MCF 10A (cell line): ENCODE measurements around the gene COX6B2. TPM values are rescaled to one million over a fixed set of nuclear protein-coding genes. Genes with fewer than 3 reads are reported as not detected.

Experiments
- BruUV-seq: library from RNA; stranded (reverse); fragments of 400-500 nt; replicated peaks from 2 replicates; lab custom pipeline; 2021; lab: Mats Ljungman, UMichigan
- CTCF ChIA-PET: fragments of 300-600 bp; sonication (Branson Sonifier 250); formaldehyde crosslinking; extraction: SDS; loops from one replicate; lab custom pipeline; 2021; ENCODE audit warnings: antibody characterized with exemption, inconsistent platforms; lab: Yijun Ruan, JAX
- POLR2A ChIA-PET: fragments of 300-600, 350-650 bp; sonication (Branson Sonifier 250); formaldehyde crosslinking; extraction: SDS; loops from one replicate; lab custom pipeline; 2020; ENCODE audit warnings: antibody characterized with exemption, inconsistent platforms; lab: Yijun Ruan, JAX
- DNase-seq: peaks from one replicate; pipeline ENCODE4 v3.0.0-alpha.2; 2018; ENCODE audit not compliant: unreplicated experiment
- H3K27ac Mint-ChIP-seq: one replicate; pipeline ENCODE4 v1.8.0; 2022; ENCODE audit warnings: mild to moderate bottlenecking, low read depth, mixed read lengths; ENCODE audit not compliant: unreplicated experiment
- H3K27me3 Mint-ChIP-seq: one replicate; pipeline ENCODE4 v1.8.0; 2022; ENCODE audit warnings: mixed read lengths; ENCODE audit not compliant: insufficient read depth, unreplicated experiment
- H3K36me3 Mint-ChIP-seq: one replicate; pipeline ENCODE4 v1.8.0; 2022; ENCODE audit warnings: mild to moderate bottlenecking, moderate library complexity, mixed read lengths; ENCODE audit not compliant: insufficient read depth, unreplicated experiment
- H3K4me1 Mint-ChIP-seq: one replicate; pipeline ENCODE4 v1.8.0; 2022; ENCODE audit warnings: mixed read lengths; ENCODE audit not compliant: insufficient read depth, unreplicated experiment
- H3K4me3 Mint-ChIP-seq: one replicate; pipeline ENCODE4 v1.8.0; 2022; ENCODE audit warnings: mild to moderate bottlenecking, moderate library complexity, mixed read lengths; ENCODE audit not compliant: unreplicated experiment
- H3K9me3 Mint-ChIP-seq: one replicate; pipeline ENCODE4 v1.8.0; 2022; ENCODE audit warnings: mixed read lengths; ENCODE audit not compliant: unreplicated experiment
- intact Hi-C: fragments of 100-400 bp; cut with micrococcal nuclease; formaldehyde crosslinking; loops from 2 replicates; pipeline ENCODE4 v1.14.1; 2022
- total RNA-seq: library from RNA; stranded (reverse); gene quantifications from 2 replicates; pipeline ENCODE4 v1.2.3, GENCODE V29; 2022
- TF ChIP-seq, protein P1 (sequence below): fragments of 200-600 bp; IDR thresholded peaks from one replicate; pipeline ENCODE4 v1.8.0; 2022; ENCODE audit warnings: antibody characterized with exemption, mild to moderate bottlenecking; ENCODE audit not compliant: unreplicated experiment

The COX6B2 gene
- total RNA-seq, 1 experiment from 2014 or later = 0.33 TPM

DNA sequence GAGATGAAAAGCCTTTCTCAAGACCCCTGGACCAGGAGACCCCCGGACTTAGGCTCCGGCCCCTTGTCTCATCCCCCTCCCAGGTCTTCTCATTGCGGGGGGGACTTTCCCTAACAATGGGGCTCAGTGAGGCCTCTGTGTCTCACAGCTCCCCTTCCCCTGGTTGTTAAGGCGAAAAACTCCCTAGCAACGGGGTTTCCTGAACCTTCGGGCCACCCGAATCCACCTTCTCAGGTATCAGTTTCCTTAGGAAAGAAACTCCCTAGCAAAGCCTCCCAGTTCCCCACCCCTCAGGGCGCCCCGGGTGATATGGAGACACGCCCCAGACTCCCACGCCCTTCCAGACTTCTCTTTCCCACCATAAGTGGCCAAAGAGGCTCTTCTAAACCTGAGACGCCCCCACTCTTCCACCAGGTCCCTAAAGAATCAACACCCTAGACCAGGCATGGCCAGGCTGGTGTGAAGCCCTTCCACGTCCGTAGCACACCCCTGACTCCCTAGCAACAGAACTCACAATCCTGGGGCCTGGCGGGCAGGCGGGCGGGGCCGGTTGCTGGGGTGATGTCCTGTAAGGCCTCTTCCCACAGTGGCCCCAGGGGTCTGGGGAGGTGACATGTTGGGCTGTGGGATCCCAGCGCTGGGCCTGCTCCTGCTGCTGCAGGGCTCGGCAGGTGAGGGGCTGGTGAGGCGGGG, 21.9 kb upstream of the COX6B2 start, which contains the start of gene TMEM190:
Gene TMEM190 (plus strand): TSS at position 586 of the 693 bp plus-strand sequence. CDS start 28 bp downstream, at position 614.
- no peaks in the 10 kb centered on the region for H3K9me3 Mint-ChIP-seq
- no TSS peak for BruUV-seq

DNA sequence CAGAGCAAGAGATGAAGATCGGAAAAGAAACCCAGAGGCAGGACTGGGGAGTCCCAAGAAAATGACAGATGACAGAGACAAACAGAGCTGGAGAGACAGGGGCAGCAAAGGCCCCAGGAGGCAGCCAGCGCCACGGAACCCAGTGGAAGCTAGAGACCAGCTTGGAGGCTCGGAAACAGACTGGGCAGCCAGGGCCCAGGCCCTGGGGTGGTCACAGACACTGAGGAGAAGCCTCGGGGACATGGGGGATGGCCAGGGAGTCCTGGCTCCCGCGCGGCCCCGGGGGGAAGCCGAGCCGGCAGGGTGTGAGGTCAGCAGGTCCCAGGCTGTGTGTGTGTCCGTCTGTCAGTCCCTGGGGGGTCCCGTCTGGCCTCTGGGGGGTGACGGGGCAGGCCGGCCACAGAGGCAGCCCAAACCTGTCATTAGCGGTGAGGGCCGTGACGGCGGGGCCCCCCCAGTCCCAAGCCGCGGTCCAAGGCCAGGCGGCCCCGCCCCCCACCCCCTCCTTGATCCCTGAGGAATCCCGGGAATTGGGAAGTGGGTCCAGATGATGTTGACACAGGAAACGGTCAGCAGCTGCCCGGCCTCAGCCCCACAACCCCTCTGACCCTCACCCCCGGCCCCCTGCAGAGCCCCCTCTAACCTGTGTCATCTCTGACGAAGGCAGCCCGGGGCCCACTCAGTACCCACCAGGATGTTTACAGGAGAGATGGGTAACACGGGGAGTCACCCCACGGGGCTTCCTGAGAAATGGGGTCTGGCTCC, 19.7 kb upstream of the COX6B2 start:
- DNase-seq = no peak
- peaks cover 27% of the 10 kb centered on the region for H3K4me1 Mint-ChIP-seq
- TF ChIP-seq, protein P1, sequence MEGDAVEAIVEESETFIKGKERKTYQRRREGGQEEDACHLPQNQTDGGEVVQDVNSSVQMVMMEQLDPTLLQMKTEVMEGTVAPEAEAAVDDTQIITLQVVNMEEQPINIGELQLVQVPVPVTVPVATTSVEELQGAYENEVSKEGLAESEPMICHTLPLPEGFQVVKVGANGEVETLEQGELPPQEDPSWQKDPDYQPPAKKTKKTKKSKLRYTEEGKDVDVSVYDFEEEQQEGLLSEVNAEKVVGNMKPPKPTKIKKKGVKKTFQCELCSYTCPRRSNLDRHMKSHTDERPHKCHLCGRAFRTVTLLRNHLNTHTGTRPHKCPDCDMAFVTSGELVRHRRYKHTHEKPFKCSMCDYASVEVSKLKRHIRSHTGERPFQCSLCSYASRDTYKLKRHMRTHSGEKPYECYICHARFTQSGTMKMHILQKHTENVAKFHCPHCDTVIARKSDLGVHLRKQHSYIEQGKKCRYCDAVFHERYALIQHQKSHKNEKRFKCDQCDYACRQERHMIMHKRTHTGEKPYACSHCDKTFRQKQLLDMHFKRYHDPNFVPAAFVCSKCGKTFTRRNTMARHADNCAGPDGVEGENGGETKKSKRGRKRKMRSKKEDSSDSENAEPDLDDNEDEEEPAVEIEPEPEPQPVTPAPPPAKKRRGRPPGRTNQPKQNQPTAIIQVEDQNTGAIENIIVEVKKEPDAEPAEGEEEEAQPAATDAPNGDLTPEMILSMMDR = no peak
- peaks cover 10% of the 10 kb centered on the region for H3K36me3 Mint-ChIP-seq
- ChIA-PET CTCF (no interaction called here), POLR2A (interaction anchor here (0.7 kb wide), 1 partner anchor 10 kb away, joined by 3 read pairs; the partner anchor contains the start of gene TMEM238)
- intact Hi-C loops = no loop called here
- no peaks in the 10 kb centered on the region for H3K9me3 Mint-ChIP-seq
- no peak overlapping the region for H3K4me3 Mint-ChIP-seq
- BruUV-seq = no TSS peak
- H3K27ac Mint-ChIP-seq = peak overlapping the region; percentile 11
- H3K27me3 Mint-ChIP-seq = peaks cover 28% of the 10 kb centered on the region

More for the DNA sequence above, 21.9 kb upstream of the COX6B2 start, which contains the start of gene TMEM190:
- Mint-ChIP-seq H3K4me3 (no peak within 1 kb of the TSS), H3K4me1 (peaks cover 17% of the 10 kb centered on the region), H3K36me3 (peaks cover 2% of the 10 kb centered on the region), H3K27me3 (peaks cover 13% of the 10 kb centered on the region), H3K27ac (peak within 1 kb of the TSS; percentile 57)
- POLR2A ChIA-PET = interaction anchor here (0.7 to 1.7 kb wide), 3 partner anchors 8 to 35 kb away, joined by 3 to 6 read pairs (median 4); partner anchors contain the start of gene TMEM238
- TF ChIP-seq, protein P1 = no peak
- peak; percentile 25 for DNase-seq
- intact Hi-C loops = no loop called here
- CTCF ChIA-PET = no interaction called here

DNA sequence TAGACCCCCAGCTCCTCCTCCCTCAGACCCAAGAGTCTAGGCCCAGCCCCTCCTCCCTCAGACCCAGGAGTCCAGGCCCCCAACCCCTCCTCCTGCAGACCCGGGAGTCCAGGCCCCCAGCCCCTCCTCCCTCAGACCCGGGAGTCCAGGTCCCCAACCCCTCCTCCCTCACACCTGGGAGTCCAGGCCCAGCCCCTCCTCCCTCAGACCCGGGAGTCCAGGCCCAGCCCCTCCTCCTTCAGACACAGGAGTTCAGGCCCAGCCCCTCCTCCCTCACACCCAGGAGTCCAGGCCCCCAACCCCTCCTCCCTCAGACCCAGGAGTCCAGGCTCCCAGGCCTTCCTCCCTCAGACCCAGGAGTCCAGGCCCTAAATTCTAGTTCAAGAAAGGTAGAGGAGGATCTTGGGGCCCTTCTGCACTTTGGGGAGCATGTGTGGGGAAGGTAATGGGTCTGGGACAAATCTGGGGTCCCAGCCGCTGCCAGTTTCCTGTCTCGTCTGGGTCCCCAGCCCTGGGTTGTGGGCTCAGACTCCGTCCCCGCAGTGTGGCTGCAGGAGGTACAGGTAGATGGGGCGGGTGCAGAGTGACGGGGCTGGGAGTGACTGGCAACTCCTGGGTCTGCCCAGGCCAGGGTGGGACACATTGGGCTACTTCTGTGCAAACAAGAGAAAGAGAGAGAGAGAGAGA, 18.9 kb upstream of the COX6B2 start:
- Mint-ChIP-seq H3K4me1 (peaks cover 27% of the 10 kb centered on the region), H3K27me3 (peaks cover 28% of the 10 kb centered on the region), H3K27ac (peak overlapping the region; percentile 11), H3K36me3 (peaks cover 10% of the 10 kb centered on the region), H3K4me3 (no peak overlapping the region), H3K9me3 (no peaks in the 10 kb centered on the region)
- POLR2A ChIA-PET = interaction anchor here (0.7 to 0.9 kb wide), 4 partner anchors 10 to 72 kb away, joined by 3 to 4 read pairs (median 3); partner anchors contain the start of gene TMEM238
- TF ChIP-seq, protein P1 = no peak
- DNase-seq = no peak
- CTCF ChIA-PET = interaction anchor here (1.8 kb wide), 1 partner anchor 72 kb away, joined by 5 read pairs; no protein-coding TSS in a partner anchor
- BruUV-seq = no TSS peak
- intact Hi-C loops = no loop called here
